Globus pallidus (tissue), 1 donor: ENCODE measurements around the gene TRAM2.

ENCODE experiments used
- DNase-seq: peaks from one replicate; pipeline ENCODE4 v3.0.0-alpha.2; 2015; ENCODE audit warnings: low spot score

Gene TRAM2

DNA sequence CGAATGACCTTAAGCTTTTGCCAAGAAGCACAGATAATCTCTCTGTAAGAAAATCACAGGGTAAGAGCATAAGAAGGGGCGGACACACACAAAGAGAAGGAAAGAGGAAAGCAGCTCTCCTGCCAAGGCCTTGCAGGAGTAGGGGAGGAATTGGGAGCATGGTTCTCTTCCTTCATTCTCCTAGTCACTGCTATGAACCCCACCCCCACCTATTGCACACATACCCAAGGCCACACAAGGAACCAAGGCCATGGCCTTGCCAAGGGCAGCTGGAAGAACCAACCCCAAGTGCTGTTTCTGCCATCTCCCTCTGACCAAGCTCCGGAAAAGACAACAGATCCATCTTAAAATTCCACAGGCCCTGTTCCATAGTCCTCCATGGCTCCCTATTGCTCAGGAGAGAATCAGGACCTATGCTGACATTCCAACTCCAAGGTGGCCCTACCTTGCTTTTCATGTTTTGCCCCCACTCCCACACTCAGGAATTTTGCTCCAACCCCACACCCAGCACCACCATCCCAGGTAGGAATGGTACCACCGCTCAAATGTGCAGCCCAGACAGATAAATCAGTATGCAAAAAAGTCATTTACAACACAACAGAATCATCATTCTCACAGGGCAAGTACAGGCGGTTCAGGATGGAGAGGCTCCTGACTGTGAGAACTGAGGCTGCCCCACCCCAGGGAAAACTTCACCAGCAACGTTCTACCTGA lies 31.3 kb downstream of the TRAM2 start:
- no peak for DNase-seq

DNA sequence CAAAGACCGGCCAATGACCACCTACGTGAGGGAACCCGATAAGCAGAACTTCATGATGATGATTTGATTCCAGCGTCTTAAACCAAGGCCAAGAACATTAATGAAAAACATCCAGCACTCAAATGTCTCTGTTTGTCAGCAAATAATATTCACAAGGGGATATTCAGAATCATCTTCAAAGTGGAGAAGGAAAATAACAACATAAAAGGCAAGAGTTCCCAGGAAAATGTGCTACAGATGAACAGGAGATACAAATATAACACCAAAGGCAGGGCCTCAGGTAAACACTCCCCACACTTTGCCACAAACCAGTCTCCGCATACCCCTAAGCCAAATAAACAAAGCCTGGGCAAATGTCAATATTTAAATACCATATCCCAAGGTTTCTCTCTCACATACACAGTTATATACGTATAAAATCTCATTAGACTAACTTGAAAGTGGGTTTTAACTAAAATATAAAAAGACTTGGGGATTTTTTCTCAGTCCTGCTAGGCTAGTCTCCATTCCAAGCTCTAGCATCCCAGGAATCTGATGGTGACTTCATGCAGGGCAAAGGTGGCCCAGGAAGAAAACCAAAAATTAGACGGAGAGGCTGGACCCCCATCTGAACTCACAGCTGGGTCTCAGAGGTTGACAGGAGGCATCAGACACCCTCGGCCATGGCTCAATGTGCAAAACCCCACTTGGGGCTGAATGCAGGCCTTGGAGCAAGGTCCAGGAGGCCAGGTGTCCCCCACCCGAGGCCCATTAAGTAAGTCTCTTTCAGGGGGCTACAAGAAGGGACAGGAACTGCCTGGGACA lies 32.1 kb downstream of the TRAM2 start:
- DNase-seq: no peak

DNA sequence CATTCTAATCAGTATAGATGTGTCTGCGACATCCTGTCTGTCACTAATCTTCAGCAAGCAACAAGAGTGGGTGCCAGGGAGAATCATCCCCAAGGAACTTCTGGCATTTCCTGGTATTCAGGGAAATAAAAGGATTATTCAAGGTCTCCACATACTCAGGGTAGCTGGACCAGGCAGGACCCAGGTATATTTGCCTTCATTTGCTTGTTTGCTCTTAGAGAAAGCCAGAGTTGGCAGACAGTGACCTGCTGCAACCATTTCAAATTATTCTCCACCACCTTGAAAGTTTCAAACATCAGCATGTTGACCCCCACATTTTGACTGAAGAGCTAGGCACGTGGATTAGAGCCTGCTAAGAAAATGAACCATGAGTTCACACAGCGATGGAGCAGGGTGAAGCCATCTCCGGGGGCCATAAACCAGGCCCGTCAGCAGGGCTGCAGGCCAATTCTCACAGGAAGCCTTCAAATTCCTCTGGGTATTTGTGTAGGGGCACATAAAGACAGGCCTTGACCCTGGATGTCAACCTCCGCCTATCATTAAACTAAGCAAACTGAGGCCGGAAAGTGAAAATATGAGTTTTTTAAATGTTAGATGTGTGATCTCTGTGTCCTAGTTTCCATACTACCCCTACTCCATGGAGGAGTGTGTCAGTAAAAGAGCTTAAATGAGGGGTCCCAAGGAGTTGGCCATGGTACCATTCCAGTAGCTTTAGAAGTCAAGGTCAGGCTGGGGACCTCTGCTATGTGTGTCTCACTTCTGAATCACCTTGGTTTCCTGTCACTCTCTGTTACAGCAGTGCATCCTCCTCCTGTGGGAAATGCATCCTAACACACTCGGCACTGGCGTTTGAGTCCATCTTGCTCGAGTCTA lies 32.9 kb downstream of the TRAM2 start:
- no peak for DNase-seq

DNA sequence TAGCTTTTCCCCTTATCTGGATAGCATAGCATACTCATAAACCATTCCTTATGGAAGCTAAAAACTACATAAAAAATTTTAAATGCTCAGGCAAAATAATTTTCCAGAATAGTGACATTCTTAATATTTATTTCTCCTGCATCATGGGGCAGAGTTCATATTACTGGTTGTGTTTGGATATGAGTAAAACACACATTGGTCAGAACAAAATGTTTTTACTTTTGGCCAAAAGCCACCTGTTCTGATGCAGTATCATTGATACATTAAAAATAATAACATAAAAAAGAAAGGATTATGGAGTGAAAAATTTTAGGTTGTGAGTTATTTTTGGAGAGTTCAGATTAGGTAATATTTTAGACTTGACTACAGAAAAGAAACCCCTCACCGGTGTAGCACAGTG lies 33.6 kb downstream of the TRAM2 start:
- no peak for DNase-seq

DNA sequence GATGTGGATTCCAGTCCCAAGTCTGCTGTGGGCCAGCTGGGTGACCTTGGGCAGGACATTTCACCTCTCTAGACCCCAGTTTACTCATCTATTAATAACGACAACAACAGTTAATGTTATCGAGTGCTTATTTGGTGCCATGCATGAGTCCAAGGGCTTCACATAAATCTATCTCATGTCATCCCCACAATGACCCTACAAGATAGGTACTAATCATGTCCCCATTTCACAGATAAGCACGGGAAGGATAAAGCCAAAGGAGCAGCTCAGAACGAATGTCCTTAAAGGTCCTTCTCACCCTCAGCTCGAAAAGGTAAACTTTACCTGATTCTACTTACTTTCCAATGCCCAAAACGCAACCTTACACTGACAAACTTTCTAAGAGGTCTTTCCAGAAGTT lies 35.7 kb downstream of the TRAM2 start:
- DNase-seq: no peak

DNA sequence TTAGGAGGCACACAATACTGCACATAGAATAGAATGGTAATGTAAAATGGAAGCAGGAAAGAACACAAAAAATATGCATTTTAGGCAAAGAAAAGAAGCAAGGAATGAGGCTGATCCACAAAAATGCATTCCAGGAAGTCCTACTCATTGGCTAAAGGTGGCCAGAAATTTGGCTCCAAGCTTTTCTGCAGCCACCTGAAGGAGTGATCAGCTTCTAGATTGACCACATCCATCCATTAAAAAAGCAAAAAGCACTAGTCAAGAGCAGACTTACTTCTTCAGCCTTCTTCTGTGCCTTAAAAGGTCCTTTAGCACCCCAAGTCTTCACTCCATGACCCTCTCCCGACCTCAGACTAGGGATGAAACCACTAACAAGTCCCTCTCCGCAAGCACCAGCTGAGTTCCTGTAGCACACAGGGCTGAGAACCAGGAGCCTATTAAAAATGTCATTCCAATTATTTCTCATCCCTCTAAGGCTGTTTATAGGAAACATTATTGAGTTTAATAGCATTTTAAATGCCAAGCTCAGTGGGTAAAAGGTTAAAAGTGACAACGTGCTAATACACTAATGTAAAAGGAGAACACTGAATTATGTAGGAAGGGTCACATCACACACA lies 36.5 kb downstream of the TRAM2 start:
- DNase-seq: no peak

DNA sequence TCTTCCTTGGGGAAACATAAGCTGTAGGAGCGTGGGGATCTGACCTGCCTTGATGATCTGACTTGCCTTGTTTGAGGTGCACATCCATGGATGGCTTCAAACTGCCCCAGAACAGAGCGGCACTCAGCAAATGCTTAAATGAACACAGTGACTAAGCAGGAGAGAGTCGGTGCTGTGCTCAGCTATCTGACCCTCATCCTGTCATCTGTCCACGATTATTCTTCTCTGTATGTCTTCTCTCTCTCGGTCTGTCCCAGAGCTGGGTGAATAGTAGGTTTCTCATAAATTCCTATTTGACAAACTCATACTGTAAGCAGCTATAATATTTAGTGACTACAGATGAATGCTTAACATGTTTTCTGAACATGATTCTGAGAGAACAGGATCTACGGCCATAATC lies 37.3 kb downstream of the TRAM2 start:
- no peak for DNase-seq

DNA sequence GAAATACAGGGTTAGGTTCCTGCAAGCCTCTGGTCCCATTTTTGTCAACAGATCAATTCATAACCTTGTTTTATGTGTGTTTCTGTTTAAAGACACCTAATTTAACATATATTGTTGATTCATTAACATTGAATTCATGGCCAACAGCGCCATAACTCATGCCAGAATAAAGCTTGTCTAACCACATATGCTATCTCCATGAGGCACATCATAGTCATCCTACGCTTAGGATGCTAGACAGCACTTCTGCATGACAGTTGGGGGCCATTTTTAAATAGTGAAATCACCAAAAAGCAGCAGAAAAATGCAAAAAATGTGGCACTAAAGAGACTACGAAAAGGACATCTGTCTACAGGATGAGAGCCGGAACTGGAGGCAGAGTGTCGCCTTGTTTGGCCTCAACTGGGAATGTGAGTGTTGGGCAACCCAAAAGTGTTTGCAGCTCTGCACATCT lies 37.9 kb downstream of the TRAM2 start:
- no peak for DNase-seq

DNA sequence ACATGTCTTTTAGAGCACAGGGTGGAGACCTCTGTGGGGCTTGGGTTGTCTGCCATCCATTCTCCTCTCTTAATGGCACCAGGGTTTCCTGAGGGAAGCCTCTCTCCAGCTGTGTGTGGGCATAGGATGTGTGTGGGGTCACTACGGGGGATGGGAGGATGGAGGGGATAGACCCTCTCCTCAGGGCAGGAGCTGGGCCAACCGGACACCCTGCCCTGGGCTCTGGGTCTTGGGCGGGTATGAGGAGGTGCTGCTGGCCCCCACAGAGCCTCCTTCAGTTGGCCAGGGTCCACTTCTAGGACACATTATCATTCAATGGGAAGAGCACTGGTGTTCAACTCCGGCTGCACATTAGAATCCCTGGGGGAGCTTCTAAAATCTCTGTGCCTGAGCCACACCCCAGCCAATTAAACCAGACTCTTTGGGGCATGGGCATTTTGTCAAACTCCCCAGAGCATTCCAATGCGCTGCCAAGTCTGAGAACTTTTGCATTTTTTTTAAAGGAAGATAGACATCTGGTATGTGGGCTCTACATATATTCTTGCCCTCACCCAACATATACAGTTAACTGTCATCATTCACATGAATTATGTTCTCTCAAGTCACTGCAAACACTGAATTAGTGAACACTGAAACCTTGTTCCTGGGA lies 38.5 kb downstream of the TRAM2 start:
- DNase-seq: no peak

DNA sequence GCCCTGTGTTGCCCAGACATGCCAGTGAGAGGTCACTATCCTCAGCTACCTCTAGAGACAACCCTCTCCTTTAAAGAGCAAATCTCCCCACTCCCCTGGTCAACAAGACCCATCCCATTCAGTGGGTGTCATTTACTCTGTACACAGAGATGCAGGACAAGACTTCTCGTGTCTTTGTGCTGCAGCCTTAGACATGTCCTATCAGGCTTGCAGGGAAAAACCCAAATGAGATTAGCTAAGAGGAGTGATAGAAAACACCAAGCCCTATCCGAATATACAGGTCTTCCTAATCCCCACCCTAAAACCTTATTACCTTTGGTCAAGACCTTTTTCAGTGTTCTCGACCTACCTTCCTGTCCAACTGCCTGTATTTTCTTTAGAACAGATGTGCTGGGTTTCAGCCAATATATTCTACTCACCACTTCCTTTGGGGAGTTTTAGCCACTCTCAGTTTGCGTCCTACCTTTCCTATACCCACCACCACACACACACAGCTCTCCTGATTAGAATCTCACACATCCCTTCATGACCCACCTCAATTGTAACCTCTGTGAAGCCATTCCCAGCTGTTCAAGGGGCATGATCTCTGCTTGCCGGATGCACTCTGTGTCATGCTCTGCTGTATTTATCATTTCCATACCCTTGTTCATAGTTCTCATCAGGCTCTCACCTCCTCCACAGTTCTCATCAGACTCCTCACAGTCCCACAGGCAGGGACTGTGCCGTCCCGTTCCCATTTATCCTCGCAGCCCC lies 39.7 kb downstream of the TRAM2 start:
- DNase-seq: no peak

DNA sequence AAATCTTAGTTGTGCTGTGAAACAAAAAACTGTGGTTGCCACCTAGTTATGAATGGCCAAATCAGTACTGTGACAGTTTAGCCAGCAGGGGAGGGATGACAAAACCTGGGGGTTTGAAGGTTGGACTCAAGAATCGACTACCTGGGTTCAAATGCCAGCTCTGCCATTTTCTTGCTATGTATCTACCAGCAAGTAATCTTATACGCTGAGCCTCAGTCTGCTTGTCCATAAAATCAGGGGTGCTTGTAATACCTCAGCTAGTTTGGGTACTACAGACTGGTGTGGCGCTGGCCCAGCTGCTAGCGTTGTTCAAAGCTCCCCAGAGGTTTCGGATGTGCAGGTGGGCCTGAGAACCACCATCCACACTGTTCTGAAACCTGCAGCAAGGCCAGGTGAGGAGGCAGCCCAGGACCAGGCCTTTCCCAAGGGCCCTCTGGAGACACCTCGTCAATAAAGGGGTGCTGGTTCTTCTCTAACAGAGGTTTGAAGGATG lies 40.4 kb downstream of the TRAM2 start:
- DNase-seq: no peak

DNA sequence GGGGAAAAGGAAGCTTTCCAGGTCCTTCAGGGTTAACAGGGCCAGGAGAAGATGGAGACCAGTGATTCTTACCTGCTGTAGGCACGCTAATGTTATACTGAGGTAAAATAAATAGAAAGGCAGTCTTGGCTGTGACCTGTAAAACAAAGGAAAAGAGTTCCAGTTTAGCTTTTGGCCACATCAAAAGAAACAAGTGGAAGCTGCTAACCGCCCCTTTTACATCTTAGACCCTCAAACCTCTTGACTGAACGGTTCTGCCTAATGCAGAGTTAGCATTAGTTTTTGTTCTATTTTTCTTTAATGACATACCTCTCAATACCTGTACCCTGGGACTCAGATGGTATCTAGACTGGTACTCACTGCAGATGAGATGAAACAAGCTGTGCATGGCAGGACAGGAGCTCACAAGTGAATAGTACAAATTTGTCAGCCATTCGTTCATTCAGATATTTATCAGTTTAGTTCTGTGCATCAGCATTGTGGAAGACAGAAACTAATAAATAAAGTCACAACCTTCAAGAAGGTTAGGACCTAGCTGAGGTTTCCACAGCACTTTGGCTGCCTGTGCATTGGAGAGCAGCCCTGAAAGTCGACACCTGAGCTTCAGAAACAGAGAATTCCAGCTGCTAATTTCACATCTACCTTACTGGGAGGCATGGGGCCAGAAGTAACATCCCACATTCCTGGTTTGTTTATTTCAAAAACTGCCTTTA lies 41.0 kb downstream of the TRAM2 start:
- DNase-seq: no peak

DNA sequence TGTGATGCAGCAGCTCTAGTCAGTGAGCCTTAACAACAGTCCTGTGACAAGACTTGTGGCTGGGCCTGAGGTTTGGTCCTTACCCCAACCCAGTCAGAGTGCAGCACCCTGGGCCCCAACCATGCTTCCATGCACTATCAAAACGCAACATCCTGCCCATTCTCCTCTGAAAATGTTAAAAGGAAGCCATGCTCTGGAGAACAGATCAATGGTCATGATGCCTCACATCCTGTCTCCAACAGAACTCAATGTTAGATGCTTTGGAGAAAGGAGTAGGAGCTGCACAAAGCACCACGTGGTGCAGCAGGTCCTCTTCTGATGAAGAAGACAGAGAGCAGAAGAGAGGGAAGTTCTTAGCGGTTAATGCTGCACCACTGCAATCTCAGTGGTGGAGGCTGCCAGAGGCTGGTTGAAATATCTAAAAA lies 41.9 kb downstream of the TRAM2 start:
- no peak for DNase-seq

DNA sequence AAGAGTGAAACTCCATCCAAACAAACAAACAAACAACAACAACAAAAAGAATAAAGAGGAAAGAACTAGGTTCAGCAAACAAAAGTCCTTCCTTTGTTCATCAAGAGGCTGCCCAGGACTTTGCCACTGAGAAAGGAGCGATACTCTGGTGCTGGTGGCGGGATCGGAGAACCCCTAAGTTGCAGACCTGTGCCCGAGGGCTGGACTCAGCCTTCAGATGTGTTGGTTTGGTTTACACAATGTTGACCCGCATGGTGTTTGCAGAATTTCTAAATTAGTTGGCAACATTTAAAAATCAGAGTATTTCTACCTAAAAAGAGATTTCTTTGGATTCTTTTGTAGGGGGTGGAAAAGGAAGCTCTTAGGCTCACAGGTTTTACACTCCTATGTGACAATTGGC lies 42.5 kb downstream of the TRAM2 start:
- DNase-seq: no peak

DNA sequence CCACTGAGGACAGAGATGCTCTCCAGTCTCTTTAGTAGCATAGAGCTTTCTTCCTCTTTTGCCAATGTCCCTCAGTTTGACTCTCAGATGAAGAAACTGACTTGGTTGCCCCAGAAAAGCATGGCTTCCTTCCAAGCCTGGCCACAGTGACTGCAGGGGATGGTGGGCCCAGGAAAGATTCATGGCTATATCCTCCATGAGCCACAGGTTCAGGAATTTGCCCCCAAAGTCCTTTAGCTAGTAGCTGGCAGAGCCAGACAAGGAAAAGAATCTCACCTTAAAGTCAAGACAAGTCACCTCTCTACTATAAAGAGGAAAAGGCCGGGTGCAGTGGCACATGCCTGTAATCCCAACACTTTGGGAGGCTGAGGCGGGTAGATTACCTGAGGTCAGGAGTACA lies 43.4 kb downstream of the TRAM2 start:
- no peak for DNase-seq

DNA sequence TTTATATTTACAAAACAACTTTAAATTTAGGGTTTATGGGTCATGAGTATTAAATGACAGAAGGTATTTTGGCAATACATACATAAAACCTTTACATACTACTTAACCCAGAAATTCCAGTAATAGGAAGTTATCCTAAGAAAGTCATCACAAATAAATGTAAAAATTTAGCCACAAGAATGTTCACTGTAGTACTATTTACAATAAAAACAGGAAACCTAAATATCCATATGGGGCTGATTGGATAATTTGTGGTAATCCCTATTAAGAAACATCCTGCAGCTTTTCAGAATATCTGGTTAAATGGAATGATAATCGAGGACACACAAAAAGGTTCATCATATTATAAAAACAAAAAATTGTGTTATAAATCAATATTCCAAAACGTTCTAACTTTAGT lies 44.4 kb downstream of the TRAM2 start:
- no peak for DNase-seq

DNA sequence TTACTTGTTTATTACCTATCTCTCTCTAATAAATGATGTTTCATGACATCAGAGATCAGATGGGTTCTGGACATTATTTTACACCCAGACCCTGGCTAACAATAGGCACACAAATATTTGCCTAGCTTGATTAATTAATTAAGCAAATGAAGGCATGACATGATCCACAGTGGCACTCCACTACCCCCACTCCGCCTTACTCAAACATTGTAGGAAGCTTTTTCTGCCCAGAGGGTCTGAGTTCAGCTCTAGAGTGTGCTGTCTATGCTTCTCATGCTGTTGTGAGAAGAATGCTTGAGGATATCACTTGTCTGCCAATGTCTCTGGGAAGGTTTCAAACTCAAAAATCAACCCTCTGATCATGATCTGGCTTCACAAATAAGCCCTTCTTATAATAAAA lies 45.0 kb downstream of the TRAM2 start:
- no peak for DNase-seq

DNA sequence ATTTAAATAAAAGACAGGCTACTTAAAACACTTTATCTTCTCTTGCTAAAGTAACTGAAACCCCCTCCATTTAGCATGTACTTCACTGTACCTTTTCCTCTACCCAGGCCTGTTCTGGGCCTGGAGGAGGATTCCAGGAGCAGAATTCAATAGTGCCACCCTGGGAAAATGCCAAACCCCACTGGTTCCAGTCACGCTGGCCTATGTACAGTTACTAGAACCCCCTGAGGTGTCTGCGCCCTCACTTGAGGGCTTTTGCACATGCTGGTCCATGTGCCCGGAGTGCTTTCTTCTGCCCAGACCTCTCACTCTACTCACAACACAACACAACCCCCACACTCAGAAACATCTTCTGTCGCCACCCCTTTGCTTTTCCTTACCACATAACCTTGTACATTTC lies 45.5 kb downstream of the TRAM2 start:
- no peak for DNase-seq

DNA sequence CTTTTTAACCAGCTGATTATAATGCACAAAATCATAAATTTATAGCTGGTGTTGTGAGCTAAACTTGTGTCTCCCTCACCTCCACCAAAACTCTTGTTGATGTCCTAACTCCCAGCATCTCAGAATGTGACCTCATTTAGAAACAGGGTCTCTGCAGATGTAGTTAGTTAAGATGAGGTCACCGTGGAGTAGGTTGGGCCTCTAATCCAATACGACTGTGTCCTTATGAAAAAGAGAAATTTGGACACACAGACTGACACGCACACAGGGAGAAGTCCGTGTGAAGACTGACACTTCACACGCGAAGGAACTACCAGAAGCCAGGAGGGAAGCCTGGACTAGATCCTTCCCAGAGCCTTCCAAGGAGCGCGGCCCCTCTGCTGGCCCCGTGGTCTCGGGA lies 46.5 kb downstream of the TRAM2 start:
- no peak for DNase-seq

DNA sequence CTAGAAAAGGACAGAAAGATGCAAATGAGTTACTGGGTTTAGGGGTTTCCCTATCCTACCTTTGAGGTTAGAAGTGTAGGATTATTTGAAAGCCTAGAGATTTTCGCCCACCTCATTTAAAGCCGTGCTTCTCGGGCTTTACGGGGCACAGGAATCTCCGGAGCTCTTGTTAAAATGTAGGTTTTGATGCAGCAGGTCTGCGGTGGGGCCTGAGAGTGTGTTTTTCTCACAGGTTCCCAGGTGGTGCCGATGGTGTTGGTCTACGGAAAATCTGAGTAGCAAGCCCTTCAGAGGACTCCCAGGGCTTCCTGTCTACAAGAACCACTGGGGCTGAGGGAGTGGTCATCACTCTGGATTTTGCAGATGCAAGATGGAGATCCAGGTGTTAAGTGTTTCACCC lies 47.5 kb downstream of the TRAM2 start:
- no peak for DNase-seq
